Adipose tissue (tissue), 3 donors: ENCODE data around the gene ARMC2. TPM values are rescaled to one million over a fixed set of nuclear protein-coding genes. Genes with fewer than 3 reads are reported as not detected.
A peak's percentile ranks its signal among the peaks of the same experiment; 100 is the strongest.
"Not testable (repeated sequence)": the region's sequence is repeated elsewhere in the genome, so short reads cannot be mapped to it uniquely, and the experiment has no call there.

Experiments used
- H3K27ac ChIP-seq: one replicate; pipeline ENCODE4 v1.5.1; 2013; ENCODE audit warnings: low read depth, low read length
- WGBS, 3 donors: extraction: QIAGEN DNeasy Blood & Tissue Kit; methylation state at CpG; one replicate each; pipeline ENCODE4 v1.1.7; 2013; 5-methylcytosine and 5-hydroxymethylcytosine counted together
- polyA plus RNA-seq, 3 donors: library from polyadenylated mRNA; stranded (reverse); fragments of 200-250 nt; gene quantifications; one replicate each; pipeline ENCODE4 v1.2.3, GENCODE V29; 2013
- donor health status: healthy with polysubstance abuse.
- donor health status: Bipolar disorder and iron deficiency.
- donor health status: healthy.

The ARMC2 gene
- polyA plus RNA-seq, 3 donors = 0.85 to 9.0 (median 2.8) TPM

DNA sequence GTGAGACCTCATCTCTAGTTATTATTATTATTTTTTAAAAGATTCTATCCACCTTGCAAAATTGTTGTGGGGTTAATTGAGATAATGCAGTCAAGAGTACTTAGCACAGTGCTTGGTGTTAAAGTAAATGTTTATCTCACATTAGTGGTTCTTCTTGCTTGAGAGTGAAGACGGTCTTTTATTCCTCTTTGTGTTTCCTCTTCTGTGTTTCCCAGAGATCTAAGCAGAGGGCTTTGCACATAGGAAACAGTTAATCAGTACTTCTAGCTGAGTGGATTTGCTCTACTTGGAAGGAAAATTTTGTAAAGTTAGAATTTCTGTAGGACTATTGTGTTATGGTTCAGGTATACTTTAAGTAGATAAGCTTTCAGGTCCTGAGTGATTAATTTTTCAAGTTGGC lies 3.5 kb downstream of the ARMC2 start:
- WGBS, 3 donors = 65 to 100% (median 70%) methylated on average over 1 of the region's 1 CpG
- no peak overlapping the region for H3K27ac ChIP-seq

GRCh38 chr6:108853077-108853476 lies 4.9 kb downstream of the ARMC2 start:
- H3K27ac ChIP-seq = no peak overlapping the region

- H3K27ac ChIP-seq = no peak overlapping the region
- WGBS, 3 donors = 64 to 89% (median 68%) methylated on average over 4 of the region's 4 CpGs
Measured at GRCh38 chr6:108862479-108863191, 14.4 kb downstream of the ARMC2 start.

GRCh38 chr6:108865751-108866286 lies 17.6 kb downstream of the ARMC2 start:
- H3K27ac ChIP-seq = not testable (repeated sequence)
- 80 to 87% (median 80%) methylated on average over 2 of the region's 2 CpGs for WGBS, 3 donors

- 89 to 97% (median 96%) methylated on average over 3 of the region's 3 CpGs for WGBS, 3 donors
Measured at GRCh38 chr6:108866798-108867197, 18.6 kb downstream of the ARMC2 start.

DNA sequence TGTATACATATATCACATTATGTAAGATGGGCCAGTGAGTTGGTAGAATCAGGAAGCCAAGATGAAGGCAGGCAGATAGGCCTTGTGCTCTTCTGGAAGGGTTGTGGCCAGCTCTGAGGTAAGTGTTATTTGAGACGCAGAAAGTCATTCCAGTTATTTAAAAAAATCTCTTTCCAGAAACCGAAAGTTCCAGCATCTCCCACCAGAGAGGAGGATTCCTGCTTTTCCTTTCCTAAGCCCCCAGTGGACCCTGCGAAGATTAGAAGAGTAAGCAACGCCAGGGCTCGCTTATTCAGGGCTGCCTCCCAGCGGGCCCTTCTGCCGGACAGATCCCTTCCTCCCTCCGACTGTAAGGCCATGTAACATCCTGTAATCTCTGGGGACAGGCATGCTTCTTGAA lies 20.4 kb downstream of the ARMC2 start:
- 51 to 85% (median 68%) methylated on average over 8 of the region's 8 CpGs for WGBS, 3 donors
- no peak overlapping the region for H3K27ac ChIP-seq

More at GRCh38 chr6:108866798-108867197, 18.6 kb downstream of the ARMC2 start:
- H3K27ac ChIP-seq = no peak overlapping the region

- WGBS, 3 donors = 93 to 96% (median 94%) methylated on average over 2 of the region's 2 CpGs
- H3K27ac ChIP-seq = no peak overlapping the region
Measured at GRCh38 chr6:108869876-108870275, 21.7 kb downstream of the ARMC2 start.

DNA sequence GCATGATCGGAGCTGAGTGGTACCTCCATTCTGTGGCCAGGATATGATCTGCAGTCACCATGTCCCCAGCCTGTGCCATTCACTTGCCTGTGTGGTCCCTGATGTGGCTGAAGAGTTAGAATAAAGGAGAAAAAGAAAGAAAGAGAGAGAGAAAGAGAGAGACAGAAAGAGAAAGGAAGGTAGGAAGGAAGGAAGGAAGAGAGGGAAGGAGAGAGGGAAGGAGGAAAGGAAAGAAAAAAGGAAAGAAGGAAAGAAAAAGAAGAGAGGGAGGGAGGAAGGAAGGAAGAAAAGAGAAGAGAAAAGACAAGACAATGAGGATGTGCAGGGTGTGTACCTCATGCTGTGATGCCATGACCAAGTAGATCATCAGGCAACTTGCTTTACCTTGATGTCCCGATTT lies 22.1 kb downstream of the ARMC2 start:
- 89 to 98% (median 97%) methylated on average over 2 of the region's 2 CpGs for WGBS, 3 donors
- no peak overlapping the region for H3K27ac ChIP-seq

DNA sequence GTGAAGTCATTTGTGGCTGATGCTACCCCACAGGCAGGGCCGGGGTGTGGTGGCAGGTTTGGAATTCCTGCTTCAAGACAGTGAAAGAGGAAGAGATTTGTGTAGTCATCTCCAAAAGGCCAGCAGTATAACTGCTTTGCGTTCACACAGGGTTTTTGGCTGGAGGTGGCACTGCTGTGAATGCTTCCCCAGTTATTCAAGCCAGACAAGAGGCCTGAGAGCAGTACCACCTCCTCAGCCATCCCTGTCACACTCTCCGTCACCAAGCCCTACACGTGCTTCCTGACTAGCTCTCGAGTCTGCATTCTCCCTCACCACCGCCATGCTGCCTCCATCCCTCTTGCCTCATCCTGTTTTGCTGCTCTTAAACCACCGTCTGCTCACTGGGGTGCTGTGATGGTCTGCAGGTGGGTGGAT lies 23.9 kb downstream of the ARMC2 start:
- WGBS, 3 donors = 55 to 89% (median 56%) methylated on average over 7 of the region's 7 CpGs

DNA sequence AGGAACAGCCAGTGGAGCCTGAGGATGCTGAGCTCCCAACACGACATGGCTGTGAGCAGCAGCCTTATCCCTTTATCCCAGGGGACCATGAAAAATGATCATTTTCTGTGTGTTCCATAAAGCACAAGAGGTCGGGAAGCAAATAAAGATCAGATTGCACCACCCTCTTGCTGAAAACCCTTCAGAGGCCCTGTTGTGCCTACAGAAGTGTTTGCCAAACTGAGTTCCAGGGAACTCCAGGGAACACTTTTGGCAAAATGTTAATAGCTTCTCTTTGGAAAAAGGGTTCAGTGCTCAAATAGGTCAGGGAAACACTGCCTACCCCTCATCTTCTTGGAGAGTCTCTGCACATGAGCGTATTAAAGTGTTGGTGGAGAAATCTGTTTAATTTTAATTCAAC lies 24.4 kb downstream of the ARMC2 start:
- no peak overlapping the region for H3K27ac ChIP-seq
- WGBS, 3 donors = 66 to 82% (median 69%) methylated on average over 3 of the region's 3 CpGs

More for the DNA sequence above, 23.9 kb downstream of the ARMC2 start:
- H3K27ac ChIP-seq = no peak overlapping the region

GRCh38 chr6:108873251-108873650 lies 25.0 kb downstream of the ARMC2 start:
- H3K27ac ChIP-seq = no peak overlapping the region
- WGBS, 3 donors = 87 to 89% (median 89%) methylated on average over 7 of the region's 7 CpGs

DNA sequence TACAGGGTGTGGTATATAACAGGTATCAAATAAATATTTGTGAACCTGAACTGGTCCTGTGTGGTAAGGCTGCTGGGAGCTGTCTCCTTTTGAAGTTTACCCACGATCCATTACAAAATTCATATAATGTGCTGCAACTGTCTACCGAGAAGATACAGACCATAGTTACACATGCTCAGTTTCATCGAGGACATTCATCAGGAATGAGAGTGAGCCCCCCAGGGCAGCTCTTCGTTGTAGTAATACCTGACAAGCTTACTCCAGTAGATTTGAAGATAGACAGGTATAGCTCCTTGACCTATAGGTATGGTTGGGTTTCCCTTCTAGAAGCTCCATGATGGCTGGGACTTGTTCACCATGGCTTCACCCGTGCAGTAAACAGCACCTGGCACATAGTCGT lies 25.7 kb downstream of the ARMC2 start:
- 86 to 90% (median 87%) methylated on average over 6 of the region's 6 CpGs for WGBS, 3 donors
- no peak overlapping the region for H3K27ac ChIP-seq

DNA sequence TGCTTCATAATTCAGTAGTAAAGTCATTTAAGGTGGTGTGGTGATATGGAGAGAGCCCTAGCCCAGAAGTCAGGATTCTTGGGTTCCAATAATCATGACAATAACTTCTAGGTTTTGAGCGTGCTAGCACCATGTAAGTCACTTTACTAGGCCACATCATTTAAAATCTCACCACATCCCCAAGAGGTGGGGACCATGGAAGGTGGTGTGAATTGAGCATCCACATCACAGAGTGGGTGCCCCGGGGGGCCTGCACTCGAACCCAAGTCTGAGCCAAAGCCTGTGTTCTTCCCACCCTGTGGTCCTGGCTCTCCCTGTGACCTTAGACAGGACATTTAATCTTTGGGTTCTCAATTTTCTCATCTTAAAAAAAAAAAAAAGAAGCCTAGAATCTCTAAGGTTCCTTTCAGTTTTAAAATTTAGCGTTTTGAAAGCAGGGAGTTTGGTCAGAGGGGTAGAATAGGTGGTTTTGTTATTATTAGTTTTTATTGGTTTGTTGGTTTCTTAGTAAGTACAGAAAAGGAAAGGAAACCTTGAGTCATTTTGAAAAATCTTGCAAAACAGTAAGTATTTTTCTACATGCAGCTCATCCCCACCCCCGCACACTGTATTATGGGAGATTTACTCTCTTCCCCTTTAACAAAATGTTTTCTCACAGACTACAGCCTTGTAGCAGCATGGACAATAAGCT lies 26.4 kb downstream of the ARMC2 start:
- peak overlapping the region; percentile 43 for H3K27ac ChIP-seq
- 64 to 86% (median 67%) methylated on average over 5 of the region's 5 CpGs for WGBS, 3 donors

GRCh38 chr6:108875161-108875555 lies 26.9 kb downstream of the ARMC2 start:
- H3K27ac ChIP-seq = no peak overlapping the region

- 51 to 62% (median 51%) methylated on average over 7 of the region's 7 CpGs for WGBS, 3 donors
- H3K27ac ChIP-seq = no peak overlapping the region
Measured at GRCh38 chr6:108877046-108877751, 29.0 kb downstream of the ARMC2 start.

- H3K27ac ChIP-seq = no peak overlapping the region
- WGBS, 3 donors = 94 to 100% (median 98%) methylated on average over 2 of the region's 2 CpGs
Measured at GRCh38 chr6:108878942-108879341, 30.7 kb downstream of the ARMC2 start.

- H3K27ac ChIP-seq = no peak overlapping the region
- WGBS, 3 donors = 79 to 94% (median 89%) methylated on average over 1 of the region's 1 CpG
Measured at GRCh38 chr6:108883172-108883571, 35.0 kb downstream of the ARMC2 start.

DNA sequence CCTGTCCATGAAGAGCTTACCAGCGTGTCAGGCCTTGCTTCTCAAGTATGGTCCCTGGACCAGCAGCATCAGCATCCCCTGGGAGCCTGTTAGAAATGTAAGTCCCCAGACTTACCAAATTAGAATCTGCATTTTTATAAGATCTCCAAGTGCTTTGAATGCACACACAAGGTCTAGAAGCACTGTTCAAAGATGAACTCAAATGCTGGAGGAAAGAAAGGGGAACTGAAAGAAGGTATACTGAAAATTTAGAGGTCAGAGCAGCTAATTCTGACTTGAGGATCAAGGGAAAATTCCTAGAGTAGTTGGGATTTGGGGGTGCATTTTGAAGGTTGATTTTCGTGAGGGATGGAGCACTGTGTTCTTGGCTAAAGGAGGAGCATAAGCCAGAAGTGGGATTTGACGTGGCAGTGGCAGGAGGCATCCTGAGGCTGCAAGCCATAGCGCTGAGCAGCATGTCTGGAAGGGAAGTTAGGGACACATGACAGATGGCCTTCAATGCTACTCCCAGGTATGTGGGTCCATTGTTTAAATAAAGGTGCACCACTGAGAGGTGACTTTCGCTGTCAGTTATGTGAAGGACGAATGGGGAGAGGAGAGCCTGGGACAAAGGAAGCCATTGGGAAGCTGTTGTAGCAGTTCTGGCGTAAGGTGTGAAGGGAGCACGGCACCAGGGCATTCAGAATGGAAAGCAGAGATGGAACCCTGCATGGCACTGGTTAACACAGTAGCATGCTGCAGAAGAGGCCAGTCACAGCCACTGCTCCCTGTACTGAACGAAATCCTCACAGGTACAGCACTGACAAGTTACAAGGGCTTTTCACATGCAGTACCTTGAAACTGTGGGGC lies 36.2 kb downstream of the ARMC2 start:
- H3K27ac ChIP-seq = no peak overlapping the region
- 90 to 94% (median 91%) methylated on average over 9 of the region's 9 CpGs for WGBS, 3 donors
